NCI-H524 treated with DMSO at 0.1 percent for 48 hours (cell line): Measurements from ENCODE around the gene GPC3.

Source experiments
- DNase-seq: peaks from one replicate; lab custom pipeline; 2025; lab: John Stamatoyannopoulos, UW

The GPC3 gene

DNA sequence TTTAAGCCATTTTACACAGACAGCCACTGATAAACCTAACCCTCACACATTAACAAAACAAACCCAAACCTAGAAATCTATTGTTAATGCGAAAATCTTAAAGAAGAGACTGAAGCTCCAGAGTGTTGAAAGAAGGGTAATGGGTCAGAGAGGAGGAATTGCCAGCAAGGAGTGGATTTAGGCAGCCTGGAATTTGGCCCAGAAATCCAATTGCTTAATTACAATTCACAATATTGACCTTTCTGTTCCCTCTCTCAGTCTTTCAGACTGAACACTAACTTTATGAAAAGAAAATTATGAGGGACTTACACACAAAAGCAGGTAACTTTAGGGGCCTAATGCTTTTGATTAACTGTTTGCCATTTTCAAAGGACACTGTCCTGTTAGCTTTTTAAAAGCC is 384.9 kb downstream of the GPC3 start:
- no peak for DNase-seq

- no peak for DNase-seq
These were observed 386.6 kb downstream of the GPC3 start for GRCh38 chrX:133598601-133599335.

GRCh38 chrX:133594156-133594555 is 391.2 kb downstream of the GPC3 start:
- DNase-seq, result no peak

DNA sequence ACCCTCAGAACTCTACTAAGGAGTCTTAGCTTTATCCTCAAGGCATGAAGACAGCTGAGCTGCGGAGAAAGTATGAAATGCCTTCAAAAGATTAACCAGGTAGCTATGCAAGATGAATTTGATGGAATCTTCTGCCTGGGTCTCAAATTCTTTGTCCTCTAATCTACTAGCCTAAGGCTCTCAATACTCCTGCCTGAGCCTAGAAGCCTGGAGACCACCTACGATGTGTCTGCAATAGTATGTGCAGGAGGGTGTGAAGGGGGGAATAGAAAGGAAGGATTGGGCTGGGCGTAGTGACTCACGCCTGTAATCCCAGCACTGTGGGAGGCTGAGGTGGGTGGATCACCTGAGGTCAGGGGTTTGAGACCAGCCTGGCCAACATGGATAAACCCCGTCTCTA is 391.9 kb downstream of the GPC3 start:
- no peak for DNase-seq

DNA sequence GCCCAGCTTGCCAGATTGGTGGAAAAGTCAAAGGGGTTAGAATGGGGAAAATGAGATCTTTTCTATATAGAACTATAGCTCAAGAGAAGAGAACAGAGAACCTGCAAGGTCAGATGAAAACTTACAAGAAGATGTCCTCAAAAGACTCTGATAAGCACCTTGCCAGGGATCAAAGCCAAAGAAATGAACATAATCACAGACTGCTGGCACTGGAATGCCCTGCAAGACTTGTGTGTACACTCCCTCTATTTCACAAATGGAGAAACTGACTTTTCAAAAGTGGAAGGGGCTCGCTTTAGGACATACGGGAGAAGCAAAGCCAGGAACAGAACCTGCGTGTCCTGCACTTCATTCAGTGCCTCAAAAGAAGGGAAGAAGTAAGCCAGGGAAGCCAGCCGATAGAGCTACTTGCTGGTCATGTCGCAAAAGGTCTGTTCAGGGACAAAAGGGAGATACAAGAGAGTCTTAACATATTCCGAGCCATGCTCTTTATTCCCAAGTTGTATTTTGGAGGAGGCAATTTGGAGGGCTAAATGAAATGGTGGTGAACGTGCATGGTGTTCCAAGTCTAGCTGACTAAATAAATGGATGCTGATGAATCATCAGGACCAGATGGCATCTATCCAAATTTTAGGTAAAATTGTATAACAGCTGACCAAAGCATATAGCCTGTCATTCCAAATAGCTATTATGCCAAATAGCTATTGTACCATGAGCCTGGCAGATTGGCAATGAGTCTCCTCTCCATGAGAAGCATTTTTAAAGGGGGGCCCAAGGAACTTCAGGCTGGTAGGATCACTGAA is 394.5 kb downstream of the GPC3 start:
- no peak for DNase-seq

- DNase-seq, result no peak
These were observed 396.6 kb downstream of the GPC3 start for GRCh38 chrX:133588827-133589226.

DNA sequence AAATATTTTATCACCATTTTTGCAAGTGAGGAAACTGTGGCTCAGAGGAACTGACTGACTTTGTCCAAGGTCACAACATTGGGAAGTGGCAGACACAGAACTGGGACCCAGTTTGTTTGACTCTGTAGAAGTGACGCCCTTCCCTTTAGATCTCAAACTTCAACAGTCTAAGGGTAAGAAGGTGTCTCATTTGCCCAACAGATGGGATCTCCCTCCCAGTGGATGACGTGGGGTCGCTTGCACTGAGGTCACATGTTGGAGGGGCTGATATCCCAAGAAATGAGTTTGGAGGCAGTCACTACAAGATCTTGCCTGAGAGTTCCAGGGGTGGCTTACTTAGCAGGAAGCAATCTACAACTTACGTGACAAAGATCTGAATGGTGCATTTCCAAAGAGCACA is 397.6 kb downstream of the GPC3 start:
- no peak for DNase-seq

DNA sequence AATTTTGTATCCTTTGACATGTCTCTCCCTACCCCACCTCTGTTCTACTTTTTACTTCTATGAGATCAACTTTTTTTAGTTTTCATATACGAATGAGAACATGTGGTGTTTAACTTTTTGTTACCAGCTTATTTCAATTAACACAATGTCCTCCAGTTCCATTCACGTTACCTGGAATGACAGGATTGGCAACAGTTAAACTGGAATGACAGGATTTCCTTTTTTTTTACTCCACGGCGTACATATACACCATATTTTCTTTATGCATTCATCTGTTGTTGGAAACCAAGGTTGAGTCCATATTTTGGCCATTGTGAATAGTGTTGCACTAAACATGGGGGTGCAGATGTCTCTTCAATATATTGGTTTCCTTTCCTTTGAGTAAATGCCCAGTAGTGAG is 398.3 kb downstream of the GPC3 start:
- DNase-seq, result no peak

GRCh38 chrX:133586443-133586842 is 399.0 kb downstream of the GPC3 start:
- no peak for DNase-seq

DNA sequence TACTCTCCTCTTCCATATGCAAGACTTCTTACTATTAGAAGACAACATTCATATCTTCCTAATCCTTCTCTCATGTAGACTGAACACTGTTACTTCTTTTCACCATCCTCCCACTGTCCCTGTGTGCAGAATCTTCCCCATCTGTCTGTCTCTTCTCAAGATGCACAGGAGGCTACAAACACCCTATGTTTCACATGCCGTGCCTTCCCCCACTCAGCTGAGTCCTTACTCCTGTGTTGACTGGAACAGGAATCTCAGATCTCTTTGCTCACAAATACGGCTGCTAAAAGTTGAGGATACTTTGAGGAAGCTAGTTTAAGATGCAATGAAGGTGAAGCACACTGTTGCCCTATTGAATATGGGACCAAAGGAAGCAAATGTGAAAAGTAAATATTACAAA is 401.6 kb downstream of the GPC3 start:
- DNase-seq, result no peak

DNA sequence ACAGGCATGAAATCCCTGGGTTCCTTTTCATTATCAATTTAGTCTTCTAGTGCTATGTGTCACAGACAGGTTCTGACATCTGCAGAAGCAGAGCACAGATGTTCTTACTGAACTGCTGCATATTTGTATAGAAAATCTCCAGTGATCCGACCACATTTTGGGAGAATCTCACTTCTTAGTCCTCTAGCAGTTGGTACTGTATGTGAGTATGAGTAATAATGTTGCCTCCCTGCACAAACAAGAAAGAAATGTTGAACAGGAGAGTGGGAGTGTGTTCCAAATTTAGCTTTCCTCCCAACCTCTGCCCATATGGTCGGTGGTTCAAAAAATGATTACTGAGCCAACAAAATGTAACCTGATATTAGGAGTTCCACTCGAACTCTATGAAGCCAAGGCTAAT is 404.8 kb downstream of the GPC3 start:
- peak; percentile 58 for DNase-seq

DNA sequence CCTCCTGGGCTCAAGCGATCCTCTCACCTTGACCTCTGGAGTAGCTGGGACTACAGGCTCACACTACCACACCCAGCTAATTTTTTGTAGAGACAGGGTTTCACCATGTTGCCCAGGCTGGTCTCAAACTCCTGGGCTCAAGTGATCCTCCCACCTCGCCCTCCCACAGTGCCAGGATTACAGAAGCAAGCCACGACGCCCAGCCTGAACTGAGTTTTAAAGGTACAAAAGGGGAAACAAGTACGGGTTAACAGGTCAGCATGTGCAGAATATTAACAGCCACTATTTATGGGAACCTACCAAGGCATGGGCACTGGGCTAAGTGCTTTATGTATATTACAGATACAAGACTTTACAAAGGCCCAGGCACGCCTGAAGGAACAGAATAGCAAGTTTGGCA is 405.8 kb downstream of the GPC3 start:
- DNase-seq, result no peak

DNA sequence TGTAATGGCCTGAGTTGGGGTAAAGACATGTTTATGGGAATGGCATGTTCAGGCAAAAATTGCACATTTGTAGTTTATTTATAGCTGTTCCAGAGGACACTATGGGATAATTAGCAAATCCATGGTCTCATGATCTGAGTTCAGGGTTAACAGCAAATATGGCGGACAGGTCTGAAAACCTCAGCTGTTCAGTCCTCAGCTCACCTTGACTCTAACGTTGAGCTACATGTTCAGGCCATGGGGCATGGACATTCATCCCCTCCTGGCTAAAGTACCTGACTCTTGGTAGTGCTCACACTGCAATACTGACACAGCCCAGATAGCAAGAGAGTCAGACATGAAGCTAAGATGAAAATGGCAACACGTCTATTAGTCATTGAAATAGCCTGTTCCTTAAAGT is 408.5 kb downstream of the GPC3 start:
- DNase-seq, result no peak

DNA sequence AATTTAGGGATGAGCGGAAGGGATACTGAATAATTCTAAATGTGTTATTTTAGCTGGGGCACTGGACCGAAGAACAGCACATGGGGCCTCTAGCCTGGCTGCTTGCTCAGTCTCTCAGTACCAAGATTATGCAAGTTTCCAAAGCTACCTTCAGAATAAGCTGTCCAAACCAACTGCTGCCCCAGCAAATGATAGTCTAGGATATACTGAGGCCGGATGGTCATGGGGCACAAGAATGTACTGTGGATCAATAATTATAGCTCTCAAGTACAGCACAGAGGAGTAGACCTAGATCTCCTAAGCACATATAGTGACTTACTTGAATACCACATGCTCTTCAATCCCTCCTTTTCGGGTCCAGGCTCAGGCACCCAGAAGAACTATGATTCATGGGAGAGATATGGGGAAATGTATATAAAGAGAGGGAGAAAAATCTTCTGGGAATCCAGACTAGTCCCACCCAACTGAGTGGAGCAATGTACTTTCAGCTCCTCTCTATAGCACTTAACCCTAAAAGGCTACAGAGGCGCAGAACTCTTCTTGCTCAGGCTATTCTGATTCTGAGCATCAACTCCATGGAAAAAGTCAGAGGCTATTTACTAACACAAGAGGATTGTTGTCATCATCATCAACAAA is 409.8 kb downstream of the GPC3 start:
- DNase-seq, result no peak

GRCh38 chrX:133574716-133575115 is 410.7 kb downstream of the GPC3 start:
- no peak for DNase-seq

- no peak for DNase-seq
These were observed 414.8 kb downstream of the GPC3 start for GRCh38 chrX:133570549-133570948.

- DNase-seq, result no peak
These were observed 416.2 kb downstream of the GPC3 start for GRCh38 chrX:133569217-133569616.

- DNase-seq, result no peak
These were observed 417.3 kb downstream of the GPC3 start for GRCh38 chrX:133568109-133568508.

- no peak for DNase-seq
These were observed 418.5 kb downstream of the GPC3 start for GRCh38 chrX:133566876-133567275.

GRCh38 chrX:133563705-133564104 is 421.7 kb downstream of the GPC3 start:
- DNase-seq, result no peak

GRCh38 chrX:133561251-133561650 is 424.1 kb downstream of the GPC3 start:
- no peak for DNase-seq

DNA sequence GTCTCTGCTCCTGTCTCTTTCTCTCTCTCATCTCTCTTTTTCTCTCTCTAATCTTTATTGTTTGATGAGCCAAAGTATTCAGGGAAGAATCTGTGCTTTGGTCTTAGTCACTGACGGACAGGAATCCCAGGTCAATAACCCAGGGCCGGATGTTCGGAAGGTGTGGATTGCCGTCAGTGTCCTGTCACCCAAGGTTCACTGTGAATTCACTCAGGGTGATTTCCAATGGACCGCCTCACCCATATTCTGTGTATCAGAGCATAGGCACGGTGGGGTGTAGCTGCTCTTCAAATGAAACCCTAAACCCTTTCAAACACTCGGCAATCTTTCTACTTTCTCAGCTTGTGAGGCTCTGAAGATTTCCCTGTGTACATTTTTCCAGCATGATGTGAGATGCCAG is 425.5 kb downstream of the GPC3 start:
- DNase-seq, result no peak

DNA sequence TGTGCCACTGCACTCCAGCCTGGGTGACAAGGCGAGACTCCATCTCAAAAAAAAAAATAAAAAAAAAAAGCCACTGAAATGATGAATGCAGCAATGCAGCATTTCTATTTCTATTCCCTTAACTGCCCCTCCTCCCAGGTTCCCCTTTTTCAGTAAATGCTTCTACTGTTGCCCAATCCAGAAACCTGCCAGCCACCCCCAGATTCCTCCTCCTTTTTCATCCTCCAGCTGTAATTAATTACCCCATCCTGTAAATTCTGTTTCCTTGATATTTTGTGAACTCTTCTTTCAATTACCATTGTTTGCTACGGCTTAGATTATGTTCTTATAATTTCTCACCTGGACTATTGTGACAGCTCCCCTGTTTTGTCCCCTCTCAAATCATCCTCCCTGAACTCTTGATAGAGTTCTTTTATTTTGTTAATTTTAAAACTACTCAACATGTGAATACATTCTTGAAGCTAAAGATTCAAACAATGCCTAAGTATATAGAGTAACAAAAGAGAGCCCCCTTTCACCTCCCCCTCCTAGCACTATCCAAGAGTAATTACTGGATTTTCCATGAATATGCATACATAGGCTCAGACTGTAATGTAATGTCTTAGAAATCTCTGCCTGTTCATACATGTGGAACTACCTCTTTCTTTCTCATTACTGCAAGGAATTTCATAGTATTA is 429.5 kb downstream of the GPC3 start:
- no peak for DNase-seq
